Nephron progenitor cell (in vitro differentiated cells): ENCODE data around the gene TRIM4.
"Not testable (repeated sequence)": the region's sequence is repeated elsewhere in the genome, so short reads cannot be mapped to it uniquely, and the experiment has no call there.

Experiments
- DNase-seq: peaks from one replicate; pipeline ENCODE4 v3.0.0; 2021
- H3K27ac Mint-ChIP-seq: 2 replicates; pipeline ENCODE4 v1.8.0; 2021; ENCODE audit warnings: mild to moderate bottlenecking, moderate library complexity, mixed read lengths
- H3K27me3 Mint-ChIP-seq: 2 replicates; pipeline ENCODE4 v1.8.0; 2021; ENCODE audit warnings: mild to moderate bottlenecking, low read depth, mixed read lengths; ENCODE audit not compliant: poor library complexity
- H3K36me3 Mint-ChIP-seq: 2 replicates; pipeline ENCODE4 v1.8.0; 2021; ENCODE audit warnings: low read depth, mixed read lengths
- H3K4me1 Mint-ChIP-seq: 2 replicates; pipeline ENCODE4 v1.8.0; 2021; ENCODE audit warnings: mixed read lengths
- H3K4me3 Mint-ChIP-seq: 2 replicates; pipeline ENCODE4 v1.8.0; 2021; ENCODE audit warnings: mild to moderate bottlenecking, moderate library complexity, mixed read lengths
- H3K9me3 Mint-ChIP-seq: 2 replicates; pipeline ENCODE4 v1.8.0; 2021; ENCODE audit warnings: mild to moderate bottlenecking, moderate library complexity, mixed read lengths
- TF ChIP-seq, protein P1 (sequence below): fragments of 200-600 bp; sonication (generic); IDR thresholded peaks from 2 replicates; pipeline ENCODE4 v1.5.0; 2021; ENCODE audit warnings: antibody characterized with exemption

Gene TRIM4

DNA sequence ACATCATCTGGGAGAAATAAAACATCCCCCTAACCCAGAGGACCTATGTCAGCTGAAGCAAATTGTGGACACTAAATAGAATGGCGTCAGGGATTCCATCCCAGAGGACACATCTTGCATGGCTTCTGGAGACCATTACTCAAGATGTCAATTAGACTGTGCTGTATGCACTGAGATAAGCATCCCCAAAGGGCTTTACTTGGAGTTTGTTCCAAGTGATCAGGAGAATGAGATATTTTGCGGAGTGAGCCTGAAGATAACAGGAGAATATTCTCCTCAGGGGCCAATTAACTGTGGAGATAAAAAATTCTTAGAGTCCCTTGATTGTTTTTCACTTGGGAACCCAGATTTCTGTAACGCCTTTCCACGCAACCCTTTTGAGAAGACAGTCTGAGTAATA lies 38.0 kb downstream of the TRIM4 start:
- Mint-ChIP-seq H3K4me3 (no peak overlapping the region), H3K4me1 (no peaks in the 10 kb centered on the region), H3K27me3 (peaks cover 26% of the 10 kb centered on the region), H3K36me3 (no peaks in the 10 kb centered on the region), H3K27ac (no peak overlapping the region), H3K9me3 (peaks cover 25% of the 10 kb centered on the region)
- TF ChIP-seq, protein P1, sequence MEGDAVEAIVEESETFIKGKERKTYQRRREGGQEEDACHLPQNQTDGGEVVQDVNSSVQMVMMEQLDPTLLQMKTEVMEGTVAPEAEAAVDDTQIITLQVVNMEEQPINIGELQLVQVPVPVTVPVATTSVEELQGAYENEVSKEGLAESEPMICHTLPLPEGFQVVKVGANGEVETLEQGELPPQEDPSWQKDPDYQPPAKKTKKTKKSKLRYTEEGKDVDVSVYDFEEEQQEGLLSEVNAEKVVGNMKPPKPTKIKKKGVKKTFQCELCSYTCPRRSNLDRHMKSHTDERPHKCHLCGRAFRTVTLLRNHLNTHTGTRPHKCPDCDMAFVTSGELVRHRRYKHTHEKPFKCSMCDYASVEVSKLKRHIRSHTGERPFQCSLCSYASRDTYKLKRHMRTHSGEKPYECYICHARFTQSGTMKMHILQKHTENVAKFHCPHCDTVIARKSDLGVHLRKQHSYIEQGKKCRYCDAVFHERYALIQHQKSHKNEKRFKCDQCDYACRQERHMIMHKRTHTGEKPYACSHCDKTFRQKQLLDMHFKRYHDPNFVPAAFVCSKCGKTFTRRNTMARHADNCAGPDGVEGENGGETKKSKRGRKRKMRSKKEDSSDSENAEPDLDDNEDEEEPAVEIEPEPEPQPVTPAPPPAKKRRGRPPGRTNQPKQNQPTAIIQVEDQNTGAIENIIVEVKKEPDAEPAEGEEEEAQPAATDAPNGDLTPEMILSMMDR: no peak
- no peak for DNase-seq

DNA sequence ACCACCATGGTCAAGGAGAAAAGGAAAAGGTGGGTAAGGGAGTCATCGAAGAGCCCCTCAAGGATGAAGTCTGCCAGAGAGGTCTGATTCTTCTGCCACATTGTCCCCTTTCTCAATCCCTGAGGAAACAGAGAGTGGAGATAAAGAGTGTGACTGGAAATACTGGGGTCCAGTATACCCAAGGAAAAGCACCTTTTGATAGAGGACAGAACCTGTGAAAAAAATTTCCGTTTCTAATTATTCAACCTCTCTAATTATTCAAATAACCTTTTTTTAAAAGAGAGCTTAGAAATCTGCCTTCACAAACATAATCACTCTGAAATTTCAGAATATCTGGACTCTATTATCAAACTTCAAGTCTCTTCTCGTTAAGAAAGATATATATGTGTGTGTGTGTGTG lies 42.4 kb downstream of the TRIM4 start, which contains the start of gene OR2AE1:
Gene OR2AE1 (minus strand): TSS at position 101 of the 400 bp plus-strand sequence. CDS start 0 bp downstream, at position 101.
- TF ChIP-seq, protein P1: no peak
- Mint-ChIP-seq H3K27me3 (peaks cover 14% of the 10 kb centered on the region), H3K4me3 (no peak within 1 kb of the TSS), H3K36me3 (no peaks in the 10 kb centered on the region), H3K9me3 (no peaks in the 10 kb centered on the region), H3K27ac (no peak within 1 kb of the TSS), H3K4me1 (no peaks in the 10 kb centered on the region)
- DNase-seq: no peak

DNA sequence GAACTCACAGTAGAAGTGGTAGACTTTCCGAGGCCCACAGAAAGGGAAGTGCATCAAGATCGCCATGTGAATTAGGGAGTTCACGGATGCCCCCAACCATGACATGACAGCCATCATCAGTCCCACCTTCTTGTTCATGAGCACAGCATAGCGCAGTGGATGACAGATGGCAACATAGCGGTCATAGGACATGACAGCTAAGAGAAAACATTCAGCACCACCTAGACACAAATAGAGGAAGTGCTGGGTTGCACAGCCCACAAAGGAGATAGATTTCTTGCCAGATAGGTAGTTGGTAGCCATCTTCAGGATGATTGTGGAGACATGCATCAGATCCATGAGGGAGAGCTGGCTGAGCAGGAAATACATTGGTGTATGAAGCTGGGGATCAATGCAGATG lies 42.8 kb downstream of the TRIM4 start:
- Mint-ChIP-seq H3K4me3 (no peak overlapping the region), H3K36me3 (no peaks in the 10 kb centered on the region), H3K4me1 (no peaks in the 10 kb centered on the region), H3K27me3 (peaks cover 10% of the 10 kb centered on the region), H3K9me3 (no peaks in the 10 kb centered on the region), H3K27ac (no peak overlapping the region)
- TF ChIP-seq, protein P1: no peak
- no peak for DNase-seq

DNA sequence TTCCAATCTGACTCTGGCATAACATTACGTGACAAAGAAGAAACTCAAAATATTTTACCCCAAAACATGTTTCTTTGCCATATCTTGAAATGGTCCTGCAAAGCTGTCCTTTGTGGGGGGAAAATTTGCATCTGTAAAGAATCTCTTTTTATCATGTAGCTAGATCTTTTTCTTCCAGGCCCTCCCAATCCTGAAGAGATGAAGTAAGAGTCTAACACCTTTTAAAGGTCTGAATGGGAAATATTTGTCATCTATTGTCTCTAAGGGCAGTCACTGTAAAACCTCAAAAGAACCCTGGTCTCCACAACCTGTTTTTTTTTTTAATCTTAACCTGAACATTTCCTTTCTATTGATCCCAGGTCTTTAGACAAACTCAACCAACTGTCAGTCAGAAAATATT lies 51.1 kb downstream of the TRIM4 start:
- no peaks in the 10 kb centered on the region for H3K4me1 Mint-ChIP-seq
- H3K36me3 Mint-ChIP-seq: no peaks in the 10 kb centered on the region
- no peaks in the 10 kb centered on the region for H3K9me3 Mint-ChIP-seq
- DNase-seq: no peak
- peaks cover 21% of the 10 kb centered on the region for H3K27me3 Mint-ChIP-seq
- no peak overlapping the region for H3K27ac Mint-ChIP-seq
- TF ChIP-seq, protein P1: no peak
- no peak overlapping the region for H3K4me3 Mint-ChIP-seq

DNA sequence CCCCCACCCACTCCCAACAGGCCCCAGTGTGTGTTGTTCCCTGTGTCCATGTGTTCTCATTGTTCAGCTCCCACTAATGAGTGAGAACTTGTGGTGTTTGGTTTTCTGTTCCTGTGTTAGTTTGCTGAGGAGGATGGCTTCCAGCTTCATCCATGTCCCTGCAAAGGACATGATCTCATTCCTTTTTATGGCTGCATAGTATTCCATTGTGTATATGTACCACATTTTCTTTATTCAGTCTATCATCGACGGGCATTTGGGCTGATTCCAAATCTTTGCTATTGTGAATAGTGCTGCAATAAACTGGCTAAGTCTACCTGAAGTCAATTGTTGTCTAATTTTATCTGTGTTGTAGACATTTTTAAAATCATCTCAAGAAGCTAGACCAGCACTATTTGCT lies 51.9 kb downstream of the TRIM4 start:
- not testable (repeated sequence) for DNase-seq, H3K4me3 Mint-ChIP-seq, H3K36me3 Mint-ChIP-seq, H3K27ac Mint-ChIP-seq, H3K9me3 Mint-ChIP-seq, H3K4me1 Mint-ChIP-seq
- H3K27me3 Mint-ChIP-seq: peaks cover 21% of the 10 kb centered on the region

DNA sequence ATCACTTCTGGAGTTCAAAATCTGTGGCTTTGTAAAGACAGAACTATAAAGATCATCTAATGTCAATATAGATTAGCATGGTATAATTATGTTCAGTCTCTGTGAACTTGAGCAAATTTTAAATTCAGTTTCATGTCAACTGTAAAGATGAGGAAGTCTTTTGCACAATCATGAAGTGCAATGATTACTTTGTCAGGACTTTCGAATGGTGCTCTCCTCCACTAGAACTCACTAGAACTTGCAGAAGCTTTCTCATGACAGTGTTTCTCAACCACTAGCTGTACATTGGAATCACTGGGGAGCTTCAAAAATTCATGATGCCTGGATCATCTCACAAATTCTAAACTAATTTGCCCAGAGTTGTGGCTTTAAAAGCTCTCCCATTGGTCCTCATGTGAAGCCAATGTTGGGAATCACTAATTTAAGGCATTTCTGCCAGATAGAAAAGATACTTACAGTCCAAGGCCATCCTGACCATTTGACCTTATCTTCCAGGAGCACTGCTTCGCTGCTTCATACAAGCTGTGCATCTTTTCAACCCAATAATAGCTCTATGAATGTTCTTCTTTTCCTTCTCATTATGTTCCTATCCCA lies 55.4 kb downstream of the TRIM4 start:
- H3K36me3 Mint-ChIP-seq: no peaks in the 10 kb centered on the region
- H3K27ac Mint-ChIP-seq: no peak overlapping the region
- no peaks in the 10 kb centered on the region for H3K4me1 Mint-ChIP-seq
- peaks cover 6% of the 10 kb centered on the region for H3K27me3 Mint-ChIP-seq
- H3K4me3 Mint-ChIP-seq: no peak overlapping the region
- DNase-seq: no peak
- no peaks in the 10 kb centered on the region for H3K9me3 Mint-ChIP-seq
- TF ChIP-seq, protein P1: no peak
